Nucleus accumbens (tissue), 56 donors: ENCODE results near the gene PGGHG.
"Not testable (repeated sequence)": the region's sequence is repeated elsewhere in the genome, so short reads cannot be mapped to it uniquely, and the experiment has no call there.

Source experiments
- DNase-seq, 56 donors: peaks; one replicate each; lab custom pipeline; 2025; lab: John Stamatoyannopoulos, UW

PGGHG gene

GRCh38 chr11:311013-311748, 22.3 kb downstream of the PGGHG start:
- not testable (repeated sequence) for DNase-seq

- no peak for DNase-seq
These were observed 23.3 kb downstream of the PGGHG start for GRCh38 chr11:312092-312816.

GRCh38 chr11:313304-313786, 24.4 kb downstream of the PGGHG start:
- DNase-seq, result no peak

GRCh38 chr11:313787-314553, 25.0 kb downstream of the PGGHG start, which contains the start of gene IFITM1:
TSS of gene IFITM1 (plus strand) at chr11:314040. CDS start at chr11:314171, 131 bp downstream.
- no peak for DNase-seq

- not testable (repeated sequence) for DNase-seq
These were observed 25.6 kb downstream of the PGGHG start for GRCh38 chr11:314554-314875.

GRCh38 chr11:315051-315481, 26.1 kb downstream of the PGGHG start:
- no peak for DNase-seq

GRCh38 chr11:315516-315994, 26.6 kb downstream of the PGGHG start:
- no peak for DNase-seq

GRCh38 chr11:316031-316701, 27.2 kb downstream of the PGGHG start:
- no peak for DNase-seq

GRCh38 chr11:316891-317301, 28.0 kb downstream of the PGGHG start:
- DNase-seq, result no peak

GRCh38 chr11:317668-318404, 28.9 kb downstream of the PGGHG start:
- not testable (repeated sequence) for DNase-seq

- DNase-seq, result not testable (repeated sequence)
These were observed 29.6 kb downstream of the PGGHG start for GRCh38 chr11:318405-319120.

GRCh38 chr11:319121-319887, 30.4 kb downstream of the PGGHG start:
- DNase-seq, result not testable (repeated sequence)

- DNase-seq, result not testable (repeated sequence)
These were observed 31.0 kb downstream of the PGGHG start for GRCh38 chr11:319888-320273.

- no peak for DNase-seq
These were observed 35.2 kb downstream of the PGGHG start for GRCh38 chr11:324156-324555.

GRCh38 chr11:324593-325517, 35.9 kb downstream of the PGGHG start:
- DNase-seq, result peak in 5 of 56 donors; percentile 24 to 45 (median 29)

- DNase-seq, result no peak
These were observed 37.1 kb downstream of the PGGHG start for GRCh38 chr11:325796-326591.

- DNase-seq, result no peak
These were observed 37.6 kb downstream of the PGGHG start for GRCh38 chr11:326592-326841.
